Peyer's patch (tissue), 4 donors: ENCODE results near the gene SORBS2.

ENCODE experiments used
- POLR2A ChIP-seq, 2 donors: fragments of 450-650 bp; IDR thresholded peaks; one replicate each; pipeline ENCODE4 v1.5.1; 2017; ENCODE audit warnings: antibody characterized with exemption in 2 of 2, mild to moderate bottlenecking in 2 of 2, moderate library complexity in 2 of 2
- TF ChIP-seq, protein P1 (sequence below), 6 experiments: fragments of 450-650 bp in 4 of 6; fragments of 200-600 bp in 2 of 6; sonication (generic) in 1 of 6; IDR thresholded peaks; one replicate each; pipeline ENCODE4 v1.5.1; 2017 to 2019; ENCODE audit warnings: antibody characterized with exemption in 6 of 6, mild to moderate bottlenecking in 3 of 6, moderate library complexity in 1 of 6

DNA sequence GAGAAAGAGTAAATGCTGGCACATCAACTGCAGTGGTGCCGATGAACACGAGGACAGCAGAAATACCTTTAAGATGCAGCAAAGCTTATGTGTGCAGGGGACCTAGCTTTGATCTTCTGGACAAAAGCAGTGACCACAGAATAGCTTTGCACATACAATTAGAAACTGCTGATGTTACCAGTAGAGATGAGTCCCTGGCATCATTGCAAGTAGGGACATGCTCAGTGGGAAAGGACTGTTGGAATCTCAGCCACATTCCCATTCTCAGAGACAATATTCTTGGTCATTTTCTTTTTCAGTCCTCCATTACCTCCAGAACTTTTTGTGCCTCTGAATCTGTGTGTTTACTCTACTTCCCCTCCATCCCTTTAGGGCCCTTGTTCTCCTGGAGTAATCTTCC, 259.7 kb downstream of the SORBS2 start:
- no peak for TF ChIP-seq POLR2A (IDR thresholded peaks at IDR 0.05)
- TF ChIP-seq, protein P1, sequence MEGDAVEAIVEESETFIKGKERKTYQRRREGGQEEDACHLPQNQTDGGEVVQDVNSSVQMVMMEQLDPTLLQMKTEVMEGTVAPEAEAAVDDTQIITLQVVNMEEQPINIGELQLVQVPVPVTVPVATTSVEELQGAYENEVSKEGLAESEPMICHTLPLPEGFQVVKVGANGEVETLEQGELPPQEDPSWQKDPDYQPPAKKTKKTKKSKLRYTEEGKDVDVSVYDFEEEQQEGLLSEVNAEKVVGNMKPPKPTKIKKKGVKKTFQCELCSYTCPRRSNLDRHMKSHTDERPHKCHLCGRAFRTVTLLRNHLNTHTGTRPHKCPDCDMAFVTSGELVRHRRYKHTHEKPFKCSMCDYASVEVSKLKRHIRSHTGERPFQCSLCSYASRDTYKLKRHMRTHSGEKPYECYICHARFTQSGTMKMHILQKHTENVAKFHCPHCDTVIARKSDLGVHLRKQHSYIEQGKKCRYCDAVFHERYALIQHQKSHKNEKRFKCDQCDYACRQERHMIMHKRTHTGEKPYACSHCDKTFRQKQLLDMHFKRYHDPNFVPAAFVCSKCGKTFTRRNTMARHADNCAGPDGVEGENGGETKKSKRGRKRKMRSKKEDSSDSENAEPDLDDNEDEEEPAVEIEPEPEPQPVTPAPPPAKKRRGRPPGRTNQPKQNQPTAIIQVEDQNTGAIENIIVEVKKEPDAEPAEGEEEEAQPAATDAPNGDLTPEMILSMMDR (IDR thresholded peaks at IDR 0.05): no peak
